ENCODE results near the gene PPDPF. TPM values are rescaled to one million over a fixed set of nuclear protein-coding genes. Genes with fewer than 3 reads are reported as not detected.

Gene PPDPF
- total RNA-seq, 2 donors from 2014 or later = 602 to 609 TPM

DNA sequence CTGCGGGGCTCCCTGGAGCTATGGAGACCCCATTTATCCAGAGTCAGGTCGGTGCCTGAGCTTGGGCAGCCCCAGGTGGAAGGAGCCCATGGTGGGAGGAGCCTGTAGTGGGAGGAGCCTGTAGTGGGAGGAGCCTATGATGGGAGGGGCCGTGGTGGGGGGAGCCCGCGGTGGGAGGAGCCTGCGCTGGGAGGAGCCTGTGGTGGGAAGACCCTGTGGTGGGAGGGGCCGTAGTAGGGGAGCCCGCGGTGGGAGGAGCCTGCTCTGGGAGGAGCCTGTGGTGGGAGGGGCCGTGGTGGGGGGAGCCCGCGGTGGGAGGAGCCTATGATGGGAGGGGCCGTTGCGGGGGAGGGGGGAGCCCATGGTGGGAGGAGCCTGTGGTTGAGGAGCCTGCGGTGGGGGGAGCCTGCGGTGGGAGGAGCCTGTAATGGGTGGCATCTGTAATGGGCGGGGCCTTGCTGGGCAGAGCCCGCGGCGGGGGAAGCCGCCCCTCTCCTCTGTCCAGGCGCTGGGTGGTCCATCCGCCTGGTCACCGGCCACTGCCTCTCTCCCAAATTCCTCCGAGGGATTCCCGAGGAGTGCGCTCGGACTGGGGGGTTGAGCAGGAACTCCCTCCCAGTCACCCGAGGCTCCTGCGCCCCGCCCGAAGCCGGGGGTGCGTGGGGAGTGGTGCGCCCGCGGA is 32.8 kb downstream of the PPDPF start:
- intact Hi-C loops (cut with DNase I) = no loop called here
- H3K36me3 ChIP-seq = no peaks in the 10 kb centered on the region
- peak overlapping the region; percentile 38 to 51 for H3K4me3 ChIP-seq
- no peak overlapping the region for H3K27ac ChIP-seq
- no peaks in the 10 kb centered on the region for H3K4me1 ChIP-seq (replicated peaks)
- DNase-seq (ENCODE audit: low spot score) = peak; percentile 81
- 4% methylated on average over 36 of the region's 37 CpGs for WGBS
- no peaks in the 10 kb centered on the region for H3K27me3 ChIP-seq (replicated peaks; ENCODE audit: insufficient read depth)
- TF ChIP-seq CTCF (IDR thresholded peaks at IDR 0.05) (no peak), POLR2AphosphoS5 (IDR thresholded peaks at IDR 0.05) (no peak), POLR2A (IDR thresholded peaks at IDR 0.05) (peak; percentile 42)
- no peaks in the 10 kb centered on the region for H3K9me3 ChIP-seq

DNA sequence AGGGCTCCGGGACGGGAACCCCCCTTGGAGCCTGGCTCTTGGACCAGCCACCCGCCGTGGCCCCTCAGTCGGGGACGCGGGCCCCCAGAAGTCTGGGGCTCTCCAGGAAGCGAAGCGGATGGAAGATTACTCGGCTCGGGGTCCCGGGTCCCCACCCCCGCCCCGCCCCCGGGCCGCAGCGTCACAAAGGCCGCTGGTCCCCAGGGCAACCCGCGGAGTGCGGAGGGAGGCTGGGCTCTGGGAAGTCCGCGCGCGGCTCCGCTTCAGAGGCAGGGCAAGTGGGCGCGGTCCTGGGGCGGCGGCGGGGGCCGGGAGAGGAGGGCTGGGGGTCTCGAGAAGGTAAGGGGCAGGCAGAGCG is 33.3 kb downstream of the PPDPF start, which contains the start of gene FNDC11:
TSS of gene FNDC11 (plus strand) at position 227 of the 358 bp plus-strand sequence. CDS start 1,505 bp downstream, outside the sequence.
- no peak within 1 kb of the TSS for H3K27ac ChIP-seq
- DNase-seq (ENCODE audit: low spot score) = no peak
- H3K4me1 ChIP-seq (replicated peaks) = no peaks in the 10 kb centered on the region
- TF ChIP-seq CTCF (IDR thresholded peaks at IDR 0.05) (no peak), POLR2AphosphoS5 (IDR thresholded peaks at IDR 0.05) (no peak), POLR2A (IDR thresholded peaks at IDR 0.05) (no peak)
- WGBS = 5% methylated on average over 24 of the region's 34 CpGs
- H3K27me3 ChIP-seq (replicated peaks; ENCODE audit: insufficient read depth) = no peaks in the 10 kb centered on the region
- no peaks in the 10 kb centered on the region for H3K36me3 ChIP-seq
- no peaks in the 10 kb centered on the region for H3K9me3 ChIP-seq
- intact Hi-C loops (cut with DNase I) = no loop called here
- peak within 1 kb of the TSS; percentile 38 to 51 for H3K4me3 ChIP-seq

DNA sequence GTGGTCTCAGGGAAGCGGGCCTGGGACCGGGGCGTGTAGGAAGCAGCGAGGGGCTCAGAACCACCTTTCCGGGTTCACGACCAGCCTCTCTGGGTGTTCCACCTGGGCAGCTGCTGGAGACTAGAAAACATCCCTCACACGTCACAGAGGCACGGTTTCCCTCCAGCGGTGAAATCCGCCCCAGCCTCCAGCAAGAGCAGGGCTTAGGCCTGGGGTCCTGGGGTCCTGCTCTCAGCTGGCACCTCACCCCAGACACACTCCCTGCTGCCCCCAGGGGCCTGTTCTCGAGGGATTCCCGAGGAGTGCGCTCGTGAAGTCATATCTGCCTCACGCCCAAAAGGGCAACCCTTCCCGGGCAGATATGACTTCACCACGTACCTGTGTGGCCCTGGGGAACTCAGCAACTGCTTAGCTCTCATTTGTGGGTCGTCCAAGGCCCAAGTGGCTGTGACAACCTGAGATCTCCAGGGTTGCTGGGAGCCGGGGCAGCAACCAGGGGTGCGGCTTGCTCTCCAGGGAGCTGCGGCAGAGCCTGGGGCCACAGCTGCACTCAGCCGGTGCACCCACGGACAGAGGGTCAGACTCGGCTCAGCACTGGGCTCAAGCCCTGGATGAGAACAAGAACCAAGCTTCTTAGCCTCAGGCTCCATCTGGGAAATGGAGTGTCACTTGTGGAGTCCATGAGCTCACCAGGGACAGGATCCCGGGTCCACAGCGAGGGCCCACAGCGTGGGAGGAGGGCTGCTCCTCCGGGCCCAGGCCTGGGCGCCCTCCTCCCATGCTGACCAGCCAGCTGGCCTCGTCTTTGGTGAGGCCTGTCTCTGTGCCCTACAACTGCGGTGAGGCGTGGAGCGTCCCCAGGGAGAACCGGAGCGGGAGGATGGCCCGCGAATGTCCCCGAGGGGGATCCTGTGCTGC is 34.1 kb downstream of the PPDPF start:
- Histone ChIP-seq H3K4me1 (replicated peaks) (no peaks in the 10 kb centered on the region), H3K4me3 (peak overlapping the region; percentile 38 to 51), H3K9me3 (no peaks in the 10 kb centered on the region), H3K27me3 (replicated peaks; ENCODE audit: insufficient read depth) (no peaks in the 10 kb centered on the region), H3K36me3 (no peaks in the 10 kb centered on the region), H3K27ac (no peak overlapping the region)
- intact Hi-C loops (cut with DNase I) = no loop called here
- DNase-seq (ENCODE audit: low spot score) = no peak
- WGBS = 80% methylated on average over 38 of the region's 38 CpGs
- no peak for TF ChIP-seq POLR2A (IDR thresholded peaks at IDR 0.05)
- no peak for TF ChIP-seq POLR2AphosphoS5 (IDR thresholded peaks at IDR 0.05)
- TF ChIP-seq CTCF (IDR thresholded peaks at IDR 0.05) = no peak

- Histone ChIP-seq H3K27me3 (replicated peaks; ENCODE audit: insufficient read depth) (no peaks in the 10 kb centered on the region), H3K4me1 (replicated peaks) (no peaks in the 10 kb centered on the region), H3K36me3 (peaks cover 0 to 4% of the 10 kb centered on the region in 2 donors), H3K27ac (no peak overlapping the region), H3K4me3 (no peak overlapping the region), H3K9me3 (no peaks in the 10 kb centered on the region)
- no peak for TF ChIP-seq POLR2AphosphoS5 (IDR thresholded peaks at IDR 0.05)
- no peak for TF ChIP-seq CTCF (IDR thresholded peaks at IDR 0.05)
- TF ChIP-seq POLR2A (IDR thresholded peaks at IDR 0.05) = no peak
- WGBS = 94% methylated on average over 30 of the region's 45 CpGs
- intact Hi-C loops (cut with DNase I) = no loop called here
- no peak for DNase-seq (ENCODE audit: low spot score)
These were observed 35.3 kb downstream of the PPDPF start for GRCh38 chr20:63555661-63556381.

Data from prostate gland (tissue), 2 donors.